H9 (cell line): ENCODE measurements around the gene ARHGAP24. TPM values are rescaled to one million over a fixed set of nuclear protein-coding genes. Genes with fewer than 3 reads are reported as not detected.

Experiments used
- DNase-seq: peaks from one replicate; pipeline ENCODE4 v3.0.0-alpha.2; 2017
- H2AFZ ChIP-seq: one replicate; pipeline ENCODE4 v1.6.1; 2013; ENCODE audit warnings: mild to moderate bottlenecking, low read length, control low read depth, moderate library complexity
- H2AK5ac ChIP-seq: 2 replicates; pipeline ENCODE4 v1.6.1; 2013; ENCODE audit warnings: low read length, control low read depth, mixed read lengths; ENCODE audit not compliant: insufficient read length
- H2BK120ac ChIP-seq: one replicate; pipeline ENCODE4 v1.6.1; 2013; ENCODE audit warnings: low read depth, mild to moderate bottlenecking, low read length, control low read depth, inconsistent platforms; ENCODE audit not compliant: poor library complexity, severe bottlenecking
- H2BK12ac ChIP-seq: 2 replicates; pipeline ENCODE4 v1.6.1; 2013; ENCODE audit warnings: low read length, control low read depth, mixed read lengths, low read depth; ENCODE audit not compliant: insufficient read length
- H2BK15ac ChIP-seq: 2 replicates; pipeline ENCODE4 v1.6.1; 2013; ENCODE audit warnings: low read depth, low read length, control low read depth
- H2BK20ac ChIP-seq: one replicate; pipeline ENCODE4 v1.6.1; 2013; ENCODE audit warnings: low read depth, mild to moderate bottlenecking, low read length, control low read depth, inconsistent platforms; ENCODE audit not compliant: poor library complexity, severe bottlenecking
- H2BK5ac ChIP-seq: 2 replicates; pipeline ENCODE4 v1.6.1; 2013; ENCODE audit warnings: low read length, control low read depth, mixed read lengths; ENCODE audit not compliant: insufficient read length
- H3K14ac ChIP-seq: 2 replicates; pipeline ENCODE4 v1.6.1; 2013; ENCODE audit warnings: low read length, control low read depth; ENCODE audit not compliant: insufficient read depth
- H3K18ac ChIP-seq: 2 replicates; pipeline ENCODE4 v1.6.1; 2013; ENCODE audit warnings: low read depth, mild to moderate bottlenecking, mixed read lengths, low read length, control low read depth; ENCODE audit not compliant: insufficient read length
- H3K23ac ChIP-seq: 2 replicates; pipeline ENCODE4 v1.6.1; 2013; ENCODE audit warnings: low read length, control low read depth, mixed read lengths, low read depth; ENCODE audit not compliant: insufficient read length
- H3K23me2 ChIP-seq: 2 replicates; pipeline ENCODE4 v1.6.1; 2013; ENCODE audit warnings: low read depth, mild to moderate bottlenecking, mixed read lengths, low read length, control low read depth; ENCODE audit not compliant: insufficient read length, poor library complexity, severe bottlenecking
- H3K27ac ChIP-seq: 2 replicates; pipeline ENCODE4 v1.5.1; 2013; ENCODE audit warnings: low read length, control low read depth, mixed read lengths, low read depth; ENCODE audit not compliant: insufficient read length
- H3K27me3 ChIP-seq: 2 replicates; pipeline ENCODE4 v1.6.1; 2013; ENCODE audit warnings: low read length, control low read depth, inconsistent platforms; ENCODE audit not compliant: insufficient read depth
- H3K4ac ChIP-seq: 2 replicates; pipeline ENCODE4 v1.6.1; 2013; ENCODE audit warnings: low read depth, mild to moderate bottlenecking, control low read depth, inconsistent platforms, low read length, moderate library complexity
- H3K4me1 ChIP-seq: 2 replicates; pipeline ENCODE4 v1.6.1; 2013; ENCODE audit warnings: low read length, control low read depth, inconsistent platforms; ENCODE audit not compliant: insufficient read depth
- H3K4me2 ChIP-seq: 2 replicates; pipeline ENCODE4 v1.6.1; 2013; ENCODE audit warnings: low read length, control low read depth, mixed read lengths; ENCODE audit not compliant: insufficient read length, insufficient read depth
- H3K56ac ChIP-seq: 2 replicates; pipeline ENCODE4 v1.6.1; 2013; ENCODE audit warnings: low read depth, mild to moderate bottlenecking, mixed read lengths, low read length, control low read depth; ENCODE audit not compliant: insufficient read length
- H3K79me1 ChIP-seq: 2 replicates; pipeline ENCODE4 v1.6.1; 2013; ENCODE audit warnings: low read depth, mild to moderate bottlenecking, moderate library complexity, low read length, control low read depth, inconsistent platforms; ENCODE audit not compliant: insufficient read depth, poor library complexity, severe bottlenecking
- H3K79me2 ChIP-seq: 2 replicates; pipeline ENCODE4 v1.6.1; 2013; ENCODE audit warnings: low read length, control low read depth, inconsistent platforms; ENCODE audit not compliant: insufficient read depth
- H3K9ac ChIP-seq: 2 replicates; pipeline ENCODE4 v1.6.1; 2013; ENCODE audit warnings: low read length, control low read depth, mixed read lengths; ENCODE audit not compliant: insufficient read length; ENCODE audit errors: extremely low read depth
- H3K9me3 ChIP-seq: one replicate; pipeline ENCODE4 v1.6.1; 2013; ENCODE audit warnings: low read depth, low read length, inconsistent platforms; ENCODE audit not compliant: control insufficient read depth
- H3T11ph ChIP-seq: one replicate; pipeline ENCODE4 v1.6.1; 2013; ENCODE audit warnings: mild to moderate bottlenecking, low read length, control low read depth, inconsistent platforms
- H4K20me1 ChIP-seq: one replicate; pipeline ENCODE4 v1.6.1; 2013; ENCODE audit not compliant: control insufficient read depth, insufficient read length, insufficient read depth
- H4K5ac ChIP-seq: 2 replicates; pipeline ENCODE4 v1.6.1; 2013; ENCODE audit warnings: low read depth, mild to moderate bottlenecking, mixed read lengths, low read length, control low read depth; ENCODE audit not compliant: insufficient read length
- H4K8ac ChIP-seq: replicated peaks from 2 replicates; pipeline ENCODE4 v1.6.1; 2013; ENCODE audit warnings: low read length, control low read depth, mixed read lengths, low read depth; ENCODE audit not compliant: insufficient read length
- H4K91ac ChIP-seq: 2 replicates; pipeline ENCODE4 v1.6.1; 2013; ENCODE audit warnings: low read depth, mild to moderate bottlenecking, moderate library complexity, mixed read lengths, low read length, control low read depth; ENCODE audit not compliant: insufficient read length
- H3K27ac Mint-ChIP-seq, 3 experiments: 2 replicates in 2 of 3; 3 replicates in 1 of 3; pipeline ENCODE4 v1.8.0; 2020 to 2021; ENCODE audit warnings: mixed read lengths in 3 of 3, mild to moderate bottlenecking in 1 of 3, moderate library complexity in 1 of 3
- H3K27me3 Mint-ChIP-seq: 2 replicates; pipeline ENCODE4 v1.8.0; 2021; ENCODE audit warnings: low read depth, mild to moderate bottlenecking, moderate library complexity, mixed read lengths
- H3K36me3 Mint-ChIP-seq, 3 experiments: 2 replicates in 2 of 3; 3 replicates in 1 of 3; pipeline ENCODE4 v1.8.0; 2020 to 2021; ENCODE audit warnings: low read depth in 3 of 3, mixed read lengths in 3 of 3; ENCODE audit not compliant: insufficient read depth in 1 of 3
- H3K4me1 Mint-ChIP-seq, 2 experiments: 2 replicates each; pipeline ENCODE4 v1.8.0; 2020; ENCODE audit warnings: mixed read lengths in 2 of 2
- H3K4me3 Mint-ChIP-seq, 2 experiments: 2 replicates in 1 of 2; 3 replicates in 1 of 2; pipeline ENCODE4 v1.8.0; 2020 to 2021; ENCODE audit warnings: mild to moderate bottlenecking in 2 of 2, mixed read lengths in 2 of 2, moderate library complexity in 1 of 2
- H3K9me3 Mint-ChIP-seq, 2 experiments: 2 replicates in 1 of 2; 3 replicates in 1 of 2; pipeline ENCODE4 v1.8.0; 2020; ENCODE audit warnings: mild to moderate bottlenecking in 2 of 2, mixed read lengths in 2 of 2, moderate library complexity in 1 of 2
- WGBS: extraction: QIAGEN DNeasy Blood & Tissue Kit; methylation state at CpG from one replicate; pipeline ENCODE4 v1.1.7; 2013; ENCODE audit warnings: missing lambda C conversion rate, low lambda C conversion rate, mixed read lengths; ENCODE audit not compliant: insufficient read length; ENCODE audit errors: extremely low coverage; 5-methylcytosine and 5-hydroxymethylcytosine counted together
- total RNA-seq: library from RNA; stranded (reverse); gene quantifications from 2 replicates; pipeline ENCODE4 v1.2.1, GENCODE V29; 2021
- TF ChIP-seq, protein P1 (sequence below): fragments of 200-600 bp; sonication (generic); conservative IDR thresholded peaks from 3 replicates; pipeline ENCODE4 v1.8.0; 2021; ENCODE audit warnings: antibody characterized with exemption, mild to moderate bottlenecking

Gene ARHGAP24
- total RNA-seq, 1 experiment from 2014 or later = 0.37 TPM

DNA sequence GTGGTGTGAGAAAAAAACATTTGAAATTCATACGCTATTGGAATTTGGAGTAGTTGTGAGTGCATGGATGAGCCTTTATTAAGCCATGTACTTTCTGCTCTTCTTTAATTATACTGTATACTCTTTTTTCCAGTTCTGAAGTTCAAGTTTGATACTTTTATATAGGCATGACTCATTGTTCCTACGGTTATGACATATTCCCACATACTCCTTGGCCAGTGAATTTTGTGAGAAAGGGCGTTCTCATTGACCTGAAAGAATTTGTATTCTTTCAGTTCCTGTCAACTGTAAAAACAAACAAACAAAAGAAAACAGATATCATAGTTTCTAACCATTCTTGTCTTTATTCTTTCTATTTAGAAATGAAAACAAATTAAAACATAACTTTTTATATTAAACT, 477.6 kb downstream of the ARHGAP24 start:
- H2AFZ ChIP-seq = no peak overlapping the region

More for the DNA sequence above, 477.6 kb downstream of the ARHGAP24 start:
- WGBS = no CpG with 5 or more reads among the region's 3 CpGs
- Histone ChIP-seq H2BK5ac (no peak overlapping the region), H3K18ac (no peak overlapping the region), H2BK15ac (no peak overlapping the region), H4K5ac (no peak overlapping the region), H3K4me2 (no peak overlapping the region), H4K91ac (no peak overlapping the region), H2AK5ac (no peak overlapping the region), H2BK12ac (no peak overlapping the region), H3K79me2 (no peaks in the 10 kb centered on the region), H3K4me1 (no peaks in the 10 kb centered on the region), H3K23me2 (no peaks in the 10 kb centered on the region), H2BK120ac (no peak overlapping the region), H3K14ac (no peak overlapping the region), H3K27me3 (no peaks in the 10 kb centered on the region), H3K4ac (no peak overlapping the region), H4K8ac (no peak overlapping the region), H3K9ac (no peak overlapping the region), H3K27ac (no peak overlapping the region), H3K9me3 (no peaks in the 10 kb centered on the region), H3K56ac (no peak overlapping the region), H2BK20ac (no peak overlapping the region), H4K20me1 (no peaks in the 10 kb centered on the region), H3K79me1 (no peaks in the 10 kb centered on the region), H3K23ac (no peak overlapping the region), H3T11ph (no peak overlapping the region)
- Mint-ChIP-seq H3K27ac (no peak overlapping the region), H3K4me3 (no peak overlapping the region), H3K36me3 (no peaks in the 10 kb centered on the region), H3K9me3 (no peaks in the 10 kb centered on the region), H3K27me3 (no peaks in the 10 kb centered on the region), H3K4me1 (peaks cover 24 to 39% of the 10 kb centered on the region in 2 experiments)
- TF ChIP-seq, protein P1, sequence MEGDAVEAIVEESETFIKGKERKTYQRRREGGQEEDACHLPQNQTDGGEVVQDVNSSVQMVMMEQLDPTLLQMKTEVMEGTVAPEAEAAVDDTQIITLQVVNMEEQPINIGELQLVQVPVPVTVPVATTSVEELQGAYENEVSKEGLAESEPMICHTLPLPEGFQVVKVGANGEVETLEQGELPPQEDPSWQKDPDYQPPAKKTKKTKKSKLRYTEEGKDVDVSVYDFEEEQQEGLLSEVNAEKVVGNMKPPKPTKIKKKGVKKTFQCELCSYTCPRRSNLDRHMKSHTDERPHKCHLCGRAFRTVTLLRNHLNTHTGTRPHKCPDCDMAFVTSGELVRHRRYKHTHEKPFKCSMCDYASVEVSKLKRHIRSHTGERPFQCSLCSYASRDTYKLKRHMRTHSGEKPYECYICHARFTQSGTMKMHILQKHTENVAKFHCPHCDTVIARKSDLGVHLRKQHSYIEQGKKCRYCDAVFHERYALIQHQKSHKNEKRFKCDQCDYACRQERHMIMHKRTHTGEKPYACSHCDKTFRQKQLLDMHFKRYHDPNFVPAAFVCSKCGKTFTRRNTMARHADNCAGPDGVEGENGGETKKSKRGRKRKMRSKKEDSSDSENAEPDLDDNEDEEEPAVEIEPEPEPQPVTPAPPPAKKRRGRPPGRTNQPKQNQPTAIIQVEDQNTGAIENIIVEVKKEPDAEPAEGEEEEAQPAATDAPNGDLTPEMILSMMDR = no peak
- DNase-seq = no peak
